HepG2 (cell line): ENCODE results near the gene STK32C. TPM values are rescaled to one million over a fixed set of nuclear protein-coding genes. Genes with fewer than 3 reads are reported as not detected.

Source experiments
- ATRX ChIP-seq: sonication (generic); formaldehyde crosslinking; IDR thresholded peaks from 2 replicates; pipeline ENCODE4 v1.4.0; 2020; ENCODE audit warnings: missing genetic modification reagents, borderline replicate concordance
- CBX1 ChIP-seq: IDR thresholded peaks from one replicate; pipeline ENCODE4 v1.6.1; 2016; ENCODE audit warnings: antibody characterized with exemption, low read depth
- HNRNPL ChIP-seq: fragments of 200-400 bp; formaldehyde crosslinking; IDR thresholded peaks from 2 replicates; pipeline ENCODE4 v1.6.1; 2017; ENCODE audit warnings: mild to moderate bottlenecking, low read depth, low read length
- MXD1 ChIP-seq: sonication (generic); formaldehyde crosslinking; IDR thresholded peaks from 2 replicates; pipeline ENCODE4 v1.4.0; 2020; ENCODE audit warnings: mild to moderate bottlenecking, missing genetic modification reagents
- ZBTB26 ChIP-seq: IDR thresholded peaks from 2 replicates; pipeline ENCODE4 v1.6.1; 2016; ENCODE audit warnings: missing compliant biosample characterization, missing genetic modification reagents, borderline replicate concordance
- ZBTB38 ChIP-seq: sonication (generic); formaldehyde crosslinking; IDR thresholded peaks from 2 replicates; pipeline ENCODE4 v1.5.1; 2020; ENCODE audit warnings: mild to moderate bottlenecking, missing genetic modification reagents
- ZFP82 ChIP-seq: sonication (generic); formaldehyde crosslinking; IDR thresholded peaks from 2 replicates; pipeline ENCODE4 v1.5.1; 2020; ENCODE audit warnings: mild to moderate bottlenecking, missing genetic modification reagents, borderline replicate concordance
- ZFP91 ChIP-seq: sonication (generic); formaldehyde crosslinking; IDR thresholded peaks from 2 replicates; pipeline ENCODE4 v1.9.0; 2022; ENCODE audit warnings: missing genetic modification reagents, mild to moderate bottlenecking, borderline replicate concordance
- polyA plus RNA-seq, 8 experiments: library from polyadenylated mRNA; depleted of rRNA in 3 of 8; stranded (reverse) in 7 of 8; unstranded in 1 of 8; fragments of >200 nt; fragmentation: Illumina TruSeq in 4 of 8; extraction: Trizol in 4 of 8; gene quantifications; 2 replicates each; pipeline versions ENCODE4 v1.2.1 to v1.2.3, GENCODE V29; 2011 to 2016; ENCODE audit warnings: low read depth in 4 of 8, missing spikeins in 1 of 8, mixed read lengths in 1 of 8; ENCODE audit not compliant: insufficient read depth in 1 of 8
- total RNA-seq, 5 experiments: library from RNA; depleted of rRNA; stranded (reverse); fragments of >200 nt; fragmentation: Illumina TruSeq; extraction: Trizol; gene quantifications; 2 replicates each; pipeline ENCODE4 v1.2.3, GENCODE V29; 2016; ENCODE audit warnings: low read depth in 1 of 5
- TF ChIP-seq, protein P1 (sequence below): sonication (generic); formaldehyde crosslinking; IDR thresholded peaks from 2 replicates; pipeline ENCODE4 v1.4.0; 2020; ENCODE audit warnings: missing genetic modification reagents

STK32C gene
- total and polyA plus RNA-seq, 2 of the 13 experiments (the other 11 are each of a cell fraction or from before 2014, with no cell fraction given): 10.9 to 19.4 TPM

GRCh38 chr10:132291826-132292225 is 15.9 kb downstream of the STK32C start (continued):
- no peak for TF ChIP-seq ZFP82 (CRISPR knock-in tag)
- TF ChIP-seq, protein P1, sequence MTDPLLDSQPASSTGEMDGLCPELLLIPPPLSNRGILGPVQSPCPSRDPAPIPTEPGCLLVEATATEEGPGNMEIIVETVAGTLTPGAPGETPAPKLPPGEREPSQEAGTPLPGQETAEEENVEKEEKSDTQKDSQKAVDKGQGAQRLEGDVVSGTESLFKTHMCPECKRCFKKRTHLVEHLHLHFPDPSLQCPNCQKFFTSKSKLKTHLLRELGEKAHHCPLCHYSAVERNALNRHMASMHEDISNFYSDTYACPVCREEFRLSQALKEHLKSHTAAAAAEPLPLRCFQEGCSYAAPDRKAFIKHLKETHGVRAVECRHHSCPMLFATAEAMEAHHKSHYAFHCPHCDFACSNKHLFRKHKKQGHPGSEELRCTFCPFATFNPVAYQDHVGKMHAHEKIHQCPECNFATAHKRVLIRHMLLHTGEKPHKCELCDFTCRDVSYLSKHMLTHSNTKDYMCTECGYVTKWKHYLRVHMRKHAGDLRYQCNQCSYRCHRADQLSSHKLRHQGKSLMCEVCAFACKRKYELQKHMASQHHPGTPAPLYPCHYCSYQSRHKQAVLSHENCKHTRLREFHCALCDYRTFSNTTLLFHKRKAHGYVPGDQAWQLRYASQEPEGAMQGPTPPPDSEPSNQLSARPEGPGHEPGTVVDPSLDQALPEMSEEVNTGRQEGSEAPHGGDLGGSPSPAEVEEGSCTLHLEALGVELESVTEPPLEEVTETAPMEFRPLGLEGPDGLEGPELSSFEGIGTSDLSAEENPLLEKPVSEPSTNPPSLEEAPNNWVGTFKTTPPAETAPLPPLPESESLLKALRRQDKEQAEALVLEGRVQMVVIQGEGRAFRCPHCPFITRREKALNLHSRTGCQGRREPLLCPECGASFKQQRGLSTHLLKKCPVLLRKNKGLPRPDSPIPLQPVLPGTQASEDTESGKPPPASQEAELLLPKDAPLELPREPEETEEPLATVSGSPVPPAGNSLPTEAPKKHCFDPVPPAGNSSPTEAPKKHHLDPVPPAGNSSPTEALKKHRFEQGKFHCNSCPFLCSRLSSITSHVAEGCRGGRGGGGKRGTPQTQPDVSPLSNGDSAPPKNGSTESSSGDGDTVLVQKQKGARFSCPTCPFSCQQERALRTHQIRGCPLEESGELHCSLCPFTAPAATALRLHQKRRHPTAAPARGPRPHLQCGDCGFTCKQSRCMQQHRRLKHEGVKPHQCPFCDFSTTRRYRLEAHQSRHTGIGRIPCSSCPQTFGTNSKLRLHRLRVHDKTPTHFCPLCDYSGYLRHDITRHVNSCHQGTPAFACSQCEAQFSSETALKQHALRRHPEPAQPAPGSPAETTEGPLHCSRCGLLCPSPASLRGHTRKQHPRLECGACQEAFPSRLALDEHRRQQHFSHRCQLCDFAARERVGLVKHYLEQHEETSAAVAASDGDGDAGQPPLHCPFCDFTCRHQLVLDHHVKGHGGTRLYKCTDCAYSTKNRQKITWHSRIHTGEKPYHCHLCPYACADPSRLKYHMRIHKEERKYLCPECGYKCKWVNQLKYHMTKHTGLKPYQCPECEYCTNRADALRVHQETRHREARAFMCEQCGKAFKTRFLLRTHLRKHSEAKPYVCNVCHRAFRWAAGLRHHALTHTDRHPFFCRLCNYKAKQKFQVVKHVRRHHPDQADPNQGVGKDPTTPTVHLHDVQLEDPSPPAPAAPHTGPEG (CRISPR knock-in tag): no peak
- TF ChIP-seq ZBTB38 (CRISPR knock-in tag): no peak
- no peak for TF ChIP-seq ZFP91 (CRISPR knock-in tag)
- no peak for TF ChIP-seq MXD1 (CRISPR knock-in tag)
- TF ChIP-seq CBX1: no peak
- TF ChIP-seq ZBTB26: no peak
- no peak for TF ChIP-seq HNRNPL
- TF ChIP-seq ATRX (CRISPR knock-in tag): no peak
